SK-N-SH (cell line): ENCODE measurements around the gene GAGE10.

Experiments
- EP300 ChIP-seq, 2 experiments: IDR thresholded peaks; 2 replicates each; pipeline versions ENCODE4 v1.4.0 to v1.6.1; 2012; ENCODE audit warnings: borderline replicate concordance in 1 of 2, low read depth in 1 of 2, low read length in 1 of 2
- EZH2phosphoT487 ChIP-seq: fragments of 200-600 bp; sonication (generic); IDR thresholded peaks from 2 replicates; pipeline ENCODE4 v1.6.1; 2017; ENCODE audit warnings: low read depth, mixed run types, mild to moderate bottlenecking, antibody characterized with exemption, moderate library complexity, borderline replicate concordance
- GABPA ChIP-seq: IDR thresholded peaks from 2 replicates; pipeline ENCODE4 v1.4.0; 2012; ENCODE audit warnings: low read depth, mild to moderate bottlenecking
- JUND ChIP-seq: IDR thresholded peaks from 2 replicates; pipeline ENCODE4 v1.4.0; 2012
- MXI1 ChIP-seq: IDR thresholded peaks from 2 replicates; pipeline ENCODE4 v1.6.1; 2012; ENCODE audit warnings: mild to moderate bottlenecking, low read depth, low read length, improper control_type of control experiment
- NRF1 ChIP-seq: IDR thresholded peaks from 2 replicates; pipeline ENCODE4 v1.6.1; 2012; ENCODE audit warnings: low read depth, mild to moderate bottlenecking, low read length
- POLR2AphosphoS5 ChIP-seq: IDR thresholded peaks from 2 replicates; pipeline ENCODE4 v1.6.1; 2012; ENCODE audit warnings: low read depth, low read length
- SIN3A ChIP-seq: IDR thresholded peaks from 2 replicates; pipeline ENCODE4 v1.6.1; 2012; ENCODE audit warnings: low read depth, mild to moderate bottlenecking, low read length, moderate library complexity, borderline replicate concordance
- TCF12 ChIP-seq: IDR thresholded peaks from 2 replicates; pipeline ENCODE4 v1.4.0; 2012
- TF ChIP-seq, protein P1 (sequence below): fragments of 200-600 bp; sonication (generic); IDR thresholded peaks from 2 replicates; pipeline ENCODE4 v1.6.1; 2017; ENCODE audit warnings: antibody characterized with exemption, mild to moderate bottlenecking, moderate library complexity
- TF ChIP-seq, protein P2 (sequence below): IDR thresholded peaks from 2 replicates; pipeline ENCODE4 v1.6.1; 2012; ENCODE audit warnings: mild to moderate bottlenecking, low read depth, low read length, moderate library complexity

DNA sequence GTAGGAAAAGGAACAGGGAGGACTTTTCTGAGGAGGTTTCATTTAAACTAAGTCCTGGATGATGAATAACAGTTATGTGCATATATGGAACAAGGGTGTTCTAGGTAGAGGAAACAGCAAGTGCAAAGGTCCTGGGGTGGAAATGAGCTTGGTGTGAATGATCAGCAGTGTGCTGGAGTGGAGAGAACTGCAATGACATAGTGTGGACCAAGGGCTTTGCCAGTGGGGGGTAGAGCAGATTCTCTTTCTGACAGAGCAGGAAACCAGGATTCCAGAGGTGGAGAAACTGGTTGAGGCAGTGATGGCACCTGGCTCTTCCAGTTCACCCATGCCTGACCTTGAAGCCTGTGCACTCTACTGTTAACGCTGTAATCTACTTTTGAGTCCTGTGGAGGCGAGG is 32.1 kb upstream of the GAGE10 start:
- TF ChIP-seq EZH2phosphoT487 (no peak), MXI1 (no peak), JUND (no peak), POLR2AphosphoS5 (no peak), SIN3A (no peak), TCF12 (no peak), EP300 (IDR thresholded peaks at IDR 0.05; ENCODE audit: borderline replicate concordance in 1 of 2, low read depth in 1 of 2, low read length in 1 of 2) (no peak), GABPA (no peak), NRF1 (no peak)
- TF ChIP-seq, protein P1, sequence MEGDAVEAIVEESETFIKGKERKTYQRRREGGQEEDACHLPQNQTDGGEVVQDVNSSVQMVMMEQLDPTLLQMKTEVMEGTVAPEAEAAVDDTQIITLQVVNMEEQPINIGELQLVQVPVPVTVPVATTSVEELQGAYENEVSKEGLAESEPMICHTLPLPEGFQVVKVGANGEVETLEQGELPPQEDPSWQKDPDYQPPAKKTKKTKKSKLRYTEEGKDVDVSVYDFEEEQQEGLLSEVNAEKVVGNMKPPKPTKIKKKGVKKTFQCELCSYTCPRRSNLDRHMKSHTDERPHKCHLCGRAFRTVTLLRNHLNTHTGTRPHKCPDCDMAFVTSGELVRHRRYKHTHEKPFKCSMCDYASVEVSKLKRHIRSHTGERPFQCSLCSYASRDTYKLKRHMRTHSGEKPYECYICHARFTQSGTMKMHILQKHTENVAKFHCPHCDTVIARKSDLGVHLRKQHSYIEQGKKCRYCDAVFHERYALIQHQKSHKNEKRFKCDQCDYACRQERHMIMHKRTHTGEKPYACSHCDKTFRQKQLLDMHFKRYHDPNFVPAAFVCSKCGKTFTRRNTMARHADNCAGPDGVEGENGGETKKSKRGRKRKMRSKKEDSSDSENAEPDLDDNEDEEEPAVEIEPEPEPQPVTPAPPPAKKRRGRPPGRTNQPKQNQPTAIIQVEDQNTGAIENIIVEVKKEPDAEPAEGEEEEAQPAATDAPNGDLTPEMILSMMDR = no peak
- TF ChIP-seq, protein P2, sequence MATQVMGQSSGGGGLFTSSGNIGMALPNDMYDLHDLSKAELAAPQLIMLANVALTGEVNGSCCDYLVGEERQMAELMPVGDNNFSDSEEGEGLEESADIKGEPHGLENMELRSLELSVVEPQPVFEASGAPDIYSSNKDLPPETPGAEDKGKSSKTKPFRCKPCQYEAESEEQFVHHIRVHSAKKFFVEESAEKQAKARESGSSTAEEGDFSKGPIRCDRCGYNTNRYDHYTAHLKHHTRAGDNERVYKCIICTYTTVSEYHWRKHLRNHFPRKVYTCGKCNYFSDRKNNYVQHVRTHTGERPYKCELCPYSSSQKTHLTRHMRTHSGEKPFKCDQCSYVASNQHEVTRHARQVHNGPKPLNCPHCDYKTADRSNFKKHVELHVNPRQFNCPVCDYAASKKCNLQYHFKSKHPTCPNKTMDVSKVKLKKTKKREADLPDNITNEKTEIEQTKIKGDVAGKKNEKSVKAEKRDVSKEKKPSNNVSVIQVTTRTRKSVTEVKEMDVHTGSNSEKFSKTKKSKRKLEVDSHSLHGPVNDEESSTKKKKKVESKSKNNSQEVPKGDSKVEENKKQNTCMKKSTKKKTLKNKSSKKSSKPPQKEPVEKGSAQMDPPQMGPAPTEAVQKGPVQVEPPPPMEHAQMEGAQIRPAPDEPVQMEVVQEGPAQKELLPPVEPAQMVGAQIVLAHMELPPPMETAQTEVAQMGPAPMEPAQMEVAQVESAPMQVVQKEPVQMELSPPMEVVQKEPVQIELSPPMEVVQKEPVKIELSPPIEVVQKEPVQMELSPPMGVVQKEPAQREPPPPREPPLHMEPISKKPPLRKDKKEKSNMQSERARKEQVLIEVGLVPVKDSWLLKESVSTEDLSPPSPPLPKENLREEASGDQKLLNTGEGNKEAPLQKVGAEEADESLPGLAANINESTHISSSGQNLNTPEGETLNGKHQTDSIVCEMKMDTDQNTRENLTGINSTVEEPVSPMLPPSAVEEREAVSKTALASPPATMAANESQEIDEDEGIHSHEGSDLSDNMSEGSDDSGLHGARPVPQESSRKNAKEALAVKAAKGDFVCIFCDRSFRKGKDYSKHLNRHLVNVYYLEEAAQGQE = no peak
